Activated naive CD8-positive, alpha-beta T cell (primary cell): ENCODE measurements around the gene FAM184B.

Experiments used
- H3K27ac Mint-ChIP-seq: one replicate; pipeline ENCODE4 v1.8.0; 2021; ENCODE audit warnings: mixed read lengths
- H3K27me3 Mint-ChIP-seq: one replicate; pipeline ENCODE4 v1.8.0; 2021; ENCODE audit warnings: mixed read lengths
- H3K36me3 Mint-ChIP-seq: one replicate; pipeline ENCODE4 v1.8.0; 2021; ENCODE audit warnings: mixed read lengths
- H3K4me1 Mint-ChIP-seq: one replicate; pipeline ENCODE4 v1.8.0; 2021; ENCODE audit warnings: low read depth, mixed read lengths
- H3K4me3 Mint-ChIP-seq: one replicate; pipeline ENCODE4 v1.8.0; 2021; ENCODE audit warnings: mild to moderate bottlenecking, mixed read lengths
- H3K9me3 Mint-ChIP-seq: one replicate; pipeline ENCODE4 v1.8.0; 2021; ENCODE audit warnings: low read depth, mixed read lengths

Gene FAM184B

DNA sequence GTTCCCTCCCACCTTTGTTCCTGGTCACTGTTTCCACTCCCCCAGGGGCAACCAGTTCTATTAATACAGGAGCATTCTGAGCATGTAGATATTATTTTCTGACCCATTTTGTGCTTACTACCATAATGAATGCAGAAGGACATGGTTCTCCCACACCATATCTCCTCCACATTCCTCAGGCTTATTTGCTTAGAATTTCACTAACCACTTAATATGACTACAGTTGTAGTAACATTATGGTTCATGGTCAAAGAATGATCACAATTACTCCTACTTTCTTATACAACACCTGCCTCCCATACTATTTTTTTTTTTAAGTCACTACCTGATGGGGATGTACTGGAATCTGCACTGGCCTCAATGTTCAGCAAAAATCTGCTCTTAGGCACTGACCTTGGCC is 7.5 kb upstream of the FAM184B start:
- no peak overlapping the region for H3K27ac Mint-ChIP-seq
- H3K9me3 Mint-ChIP-seq, result no peaks in the 10 kb centered on the region
- H3K36me3 Mint-ChIP-seq, result peaks cover 15% of the 10 kb centered on the region
- no peak overlapping the region for H3K4me3 Mint-ChIP-seq
- no peaks in the 10 kb centered on the region for H3K27me3 Mint-ChIP-seq
- H3K4me1 Mint-ChIP-seq, result peaks cover 19% of the 10 kb centered on the region

DNA sequence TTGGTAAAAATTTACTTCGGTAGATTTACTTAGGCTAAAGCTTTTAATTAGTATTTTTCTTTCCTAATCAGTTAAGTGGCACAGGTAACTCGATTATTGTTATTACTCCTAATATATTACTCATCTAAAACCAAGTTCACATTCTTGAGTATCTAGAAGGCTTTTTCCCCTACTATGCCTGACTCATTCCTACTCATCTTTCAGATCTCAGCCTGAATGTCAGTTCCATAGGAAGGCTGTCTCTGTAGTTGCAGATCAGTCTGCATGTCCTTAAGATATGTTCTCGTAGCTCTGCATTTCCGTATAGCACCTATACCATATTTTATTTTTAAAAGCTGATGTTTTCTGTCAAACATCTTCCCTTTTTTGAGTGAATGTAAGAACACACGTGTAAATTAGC is 5.9 kb upstream of the FAM184B start:
- H3K4me1 Mint-ChIP-seq, result peaks cover 20% of the 10 kb centered on the region
- no peaks in the 10 kb centered on the region for H3K27me3 Mint-ChIP-seq
- H3K4me3 Mint-ChIP-seq, result no peak overlapping the region
- no peak overlapping the region for H3K27ac Mint-ChIP-seq
- peaks cover 15% of the 10 kb centered on the region for H3K36me3 Mint-ChIP-seq
- no peaks in the 10 kb centered on the region for H3K9me3 Mint-ChIP-seq

DNA sequence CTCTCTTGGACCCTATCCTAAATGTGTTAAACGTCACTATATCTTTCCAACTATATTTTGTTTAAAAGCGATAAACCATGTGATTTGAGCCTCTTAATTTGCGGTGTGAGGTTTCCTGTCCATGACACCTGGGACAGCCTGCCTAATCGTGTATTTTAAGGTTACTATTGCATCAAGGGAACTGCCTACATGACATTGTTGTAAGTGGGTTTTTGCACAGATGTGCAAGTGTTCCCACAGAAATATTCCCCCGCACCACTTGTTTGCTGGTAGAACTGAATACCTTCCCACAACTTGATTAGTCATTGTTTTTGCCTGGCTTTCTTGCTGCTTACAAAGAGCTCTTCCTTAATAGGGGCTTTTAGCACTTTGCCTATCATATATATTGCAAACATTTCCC is 5.1 kb upstream of the FAM184B start:
- Mint-ChIP-seq H3K9me3 (no peaks in the 10 kb centered on the region), H3K4me1 (peaks cover 28% of the 10 kb centered on the region), H3K4me3 (no peak overlapping the region), H3K27ac (no peak overlapping the region), H3K36me3 (peaks cover 11% of the 10 kb centered on the region), H3K27me3 (peaks cover 6% of the 10 kb centered on the region)

DNA sequence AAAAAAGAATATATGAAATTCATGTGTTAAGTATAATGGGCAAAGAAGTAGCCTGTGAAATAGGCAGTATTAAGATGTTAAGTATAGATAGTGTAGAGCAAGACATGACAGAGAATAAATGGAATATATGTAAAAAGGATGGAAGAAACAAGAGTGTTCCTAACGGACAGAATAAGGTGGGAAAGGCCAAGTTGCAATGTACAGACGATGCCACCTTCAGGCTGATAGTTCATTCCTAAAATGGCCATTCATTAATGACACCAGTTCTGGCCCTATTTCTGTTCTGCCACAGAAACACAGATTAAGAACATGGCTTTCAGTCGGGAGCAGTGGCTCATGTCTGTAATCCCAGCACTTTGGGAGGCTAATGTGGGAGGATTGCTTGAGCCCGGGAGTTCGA is 4.4 kb upstream of the FAM184B start:
- no peak overlapping the region for H3K27ac Mint-ChIP-seq
- H3K36me3 Mint-ChIP-seq, result peaks cover 10% of the 10 kb centered on the region
- no peaks in the 10 kb centered on the region for H3K9me3 Mint-ChIP-seq
- H3K27me3 Mint-ChIP-seq, result peaks cover 6% of the 10 kb centered on the region
- peaks cover 30% of the 10 kb centered on the region for H3K4me1 Mint-ChIP-seq
- H3K4me3 Mint-ChIP-seq, result no peak overlapping the region

DNA sequence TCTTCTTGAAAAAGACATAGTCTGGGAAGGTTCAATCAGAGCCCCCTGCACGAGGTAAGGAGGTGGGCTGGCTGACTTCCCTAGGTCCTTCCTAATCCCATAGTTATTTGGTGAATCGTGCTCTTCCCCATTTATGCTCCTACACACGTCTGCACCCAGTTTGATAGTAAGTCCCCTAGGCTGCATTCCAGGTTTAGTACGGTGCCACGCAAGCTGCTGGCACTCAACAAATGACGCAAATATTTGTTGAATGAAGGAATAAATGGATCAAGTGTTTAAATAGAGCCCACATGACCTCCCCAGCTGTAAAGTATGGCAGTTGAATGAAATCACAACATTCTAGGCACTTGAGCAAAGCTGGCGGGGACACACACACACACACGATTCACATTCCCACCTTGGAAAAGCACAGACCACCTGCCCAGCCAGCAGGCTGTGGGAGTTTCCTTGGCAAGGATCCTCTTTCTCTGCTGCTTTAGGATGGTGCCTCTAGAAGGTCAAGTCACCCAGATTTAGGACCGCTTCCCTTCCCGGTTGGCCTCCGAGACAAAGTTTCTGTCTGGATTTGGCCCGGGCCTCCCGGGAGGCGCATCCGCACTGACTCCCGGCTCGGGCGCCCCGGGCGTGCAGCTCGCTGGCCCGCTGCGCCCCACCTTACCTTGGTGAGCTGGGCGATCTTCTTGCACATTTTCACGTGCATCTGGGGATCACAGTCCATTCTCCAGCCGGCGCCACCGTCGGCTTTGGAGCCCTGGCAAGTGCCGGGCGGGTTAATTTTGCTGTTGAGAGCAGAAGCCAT is 721 bp downstream of the FAM184B start:
- peak overlapping the region; percentile 49 for H3K4me3 Mint-ChIP-seq
- H3K27me3 Mint-ChIP-seq, result peaks cover 26% of the 10 kb centered on the region
- H3K9me3 Mint-ChIP-seq, result no peaks in the 10 kb centered on the region
- peaks cover 20% of the 10 kb centered on the region for H3K4me1 Mint-ChIP-seq
- peaks cover 2% of the 10 kb centered on the region for H3K36me3 Mint-ChIP-seq
- H3K27ac Mint-ChIP-seq, result no peak overlapping the region

DNA sequence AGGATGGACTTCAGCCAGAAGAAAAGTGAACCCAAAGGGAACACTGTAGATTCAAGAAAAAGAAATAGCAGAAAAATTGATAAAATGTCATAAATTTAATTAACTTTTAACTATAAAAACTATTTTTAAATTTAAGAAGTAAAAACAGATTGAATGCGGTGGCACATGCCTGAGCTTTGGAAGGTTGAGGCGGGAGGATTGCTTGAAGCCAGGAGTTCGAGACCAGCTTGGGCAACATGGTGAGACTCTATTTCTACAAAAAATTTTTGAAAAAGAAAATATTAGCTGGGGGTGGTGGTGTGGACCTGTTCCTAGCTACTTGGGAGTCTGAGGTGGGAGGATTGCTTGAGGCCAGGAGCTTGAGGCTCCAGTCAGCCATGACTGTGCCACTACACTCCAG is 3.0 kb downstream of the FAM184B start:
- Mint-ChIP-seq H3K27ac (no peak overlapping the region), H3K4me1 (peaks cover 20% of the 10 kb centered on the region), H3K36me3 (peaks cover 2% of the 10 kb centered on the region), H3K4me3 (no peak overlapping the region), H3K27me3 (peaks cover 26% of the 10 kb centered on the region), H3K9me3 (no peaks in the 10 kb centered on the region)

DNA sequence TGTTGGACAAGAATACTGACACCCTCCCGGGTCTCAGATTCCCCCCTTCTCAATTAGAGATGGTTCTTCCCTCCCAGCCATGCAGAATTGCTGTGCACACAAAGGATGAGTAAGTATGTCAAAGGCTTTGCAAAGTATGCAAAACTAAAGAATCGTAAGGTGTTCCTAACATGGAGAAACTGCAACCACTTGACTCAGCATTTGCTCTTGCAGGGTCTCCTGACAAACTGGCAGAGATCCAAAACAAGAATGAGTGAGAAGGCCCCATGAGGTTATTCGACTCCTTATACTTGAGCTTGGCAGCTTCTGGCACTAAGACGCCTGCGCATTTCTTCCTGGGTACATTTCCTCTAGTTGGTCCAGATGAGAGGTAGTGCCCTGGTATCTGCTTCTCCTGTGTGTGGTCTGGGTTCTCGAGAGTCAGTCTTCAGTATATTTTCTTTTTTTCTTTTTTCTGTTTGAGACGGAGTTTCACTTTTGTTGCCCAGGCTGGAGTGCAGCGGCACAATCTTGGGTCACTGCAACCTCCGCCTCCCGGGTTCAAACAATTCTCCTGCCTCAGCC is 8.2 kb downstream of the FAM184B start:
- Mint-ChIP-seq H3K27me3 (peaks cover 5% of the 10 kb centered on the region), H3K36me3 (no peaks in the 10 kb centered on the region), H3K4me1 (no peaks in the 10 kb centered on the region), H3K9me3 (no peaks in the 10 kb centered on the region), H3K4me3 (no peak overlapping the region), H3K27ac (no peak overlapping the region)

DNA sequence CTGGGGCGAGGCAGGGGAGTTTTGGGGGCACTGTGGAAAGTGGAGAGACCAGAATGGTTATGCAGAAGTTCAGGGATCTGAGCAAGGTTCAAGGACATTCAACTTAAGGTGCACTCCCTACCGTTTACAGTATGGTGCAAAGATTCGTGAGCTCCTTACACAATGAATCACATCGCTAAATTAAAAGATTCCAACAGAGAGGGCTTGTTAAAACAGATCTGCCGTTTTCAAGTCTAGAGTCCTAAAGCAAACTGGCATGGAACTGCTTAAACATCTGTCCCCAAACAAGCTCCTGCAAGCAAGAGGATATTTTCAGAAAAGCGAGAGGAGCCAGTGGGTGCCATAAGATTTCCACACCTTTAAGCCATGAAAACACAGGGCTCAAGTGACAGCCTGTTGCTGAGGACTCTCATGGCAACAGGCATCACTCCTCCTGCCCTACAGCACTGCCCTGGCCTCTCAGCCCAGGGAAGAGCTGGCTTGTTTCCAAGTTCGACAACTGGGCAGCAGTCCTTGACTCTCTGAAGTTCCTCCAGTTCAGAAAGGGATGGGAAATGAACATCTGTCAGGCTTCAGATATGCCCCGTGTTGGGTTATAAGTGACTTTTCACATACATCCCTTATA is 10.0 kb downstream of the FAM184B start:
- H3K4me1 Mint-ChIP-seq, result no peaks in the 10 kb centered on the region
- H3K36me3 Mint-ChIP-seq, result no peaks in the 10 kb centered on the region
- H3K27me3 Mint-ChIP-seq, result no peaks in the 10 kb centered on the region
- no peak overlapping the region for H3K27ac Mint-ChIP-seq
- no peaks in the 10 kb centered on the region for H3K9me3 Mint-ChIP-seq
- no peak overlapping the region for H3K4me3 Mint-ChIP-seq

DNA sequence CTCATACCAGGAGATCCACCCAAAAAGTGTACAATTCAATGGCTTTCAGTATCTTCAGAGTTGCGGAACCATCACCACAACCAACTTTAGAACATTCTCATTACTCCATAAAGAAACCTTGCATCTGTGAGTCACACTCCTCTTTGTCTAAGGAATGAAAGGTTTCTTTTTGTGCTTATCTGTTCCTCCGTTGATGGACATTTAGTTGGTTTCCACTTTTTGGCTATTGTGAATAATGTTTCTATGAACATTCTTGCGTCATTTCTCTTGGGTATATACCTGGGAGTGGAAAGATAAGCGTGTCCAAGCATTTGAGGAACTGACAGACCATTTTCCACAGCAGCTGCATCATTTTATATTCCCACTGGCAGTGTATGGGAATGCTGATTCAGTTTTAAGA is 10.6 kb downstream of the FAM184B start:
- Mint-ChIP-seq H3K9me3 (no peaks in the 10 kb centered on the region), H3K27ac (no peak overlapping the region), H3K36me3 (no peaks in the 10 kb centered on the region), H3K4me3 (no peak overlapping the region), H3K4me1 (peaks cover under 1% of the 10 kb centered on the region), H3K27me3 (no peaks in the 10 kb centered on the region)

DNA sequence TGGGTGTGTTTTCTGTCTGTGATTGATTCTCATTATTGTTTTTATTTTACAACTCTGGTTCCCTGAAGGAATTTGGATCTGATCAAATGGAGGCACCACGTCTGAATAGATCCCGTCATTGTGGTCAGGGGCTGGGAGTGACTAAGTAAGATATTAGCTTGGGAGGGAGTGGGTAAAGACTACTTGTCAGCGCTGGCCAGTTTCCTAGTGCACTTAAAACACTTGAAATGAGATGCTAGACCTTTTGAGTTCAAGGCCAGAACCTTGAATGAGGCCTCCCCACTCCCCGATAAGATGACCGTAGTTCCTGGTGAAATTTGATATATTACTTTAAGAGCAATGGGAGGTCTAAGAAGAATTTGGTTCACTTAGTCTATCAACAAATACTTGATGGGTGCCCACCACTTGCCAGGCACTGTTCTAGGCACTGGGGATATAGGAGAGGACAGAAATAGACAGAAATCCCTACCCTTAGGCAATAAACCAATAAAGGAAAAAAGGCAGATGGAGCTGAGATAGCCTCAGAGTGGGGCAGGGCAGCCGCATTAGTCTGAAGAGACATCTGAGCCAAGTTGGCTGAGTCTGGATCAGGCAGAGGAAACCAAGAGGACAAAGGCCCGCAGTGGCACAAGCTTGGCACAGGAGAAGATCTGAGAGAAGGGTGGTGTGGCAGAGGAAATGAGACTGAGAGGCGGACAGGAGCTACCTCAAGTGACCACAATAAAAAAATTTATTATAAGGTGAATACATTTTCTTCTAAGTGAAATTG is 11.8 kb downstream of the FAM184B start:
- H3K9me3 Mint-ChIP-seq, result no peaks in the 10 kb centered on the region
- H3K4me1 Mint-ChIP-seq, result peaks cover 4% of the 10 kb centered on the region
- no peak overlapping the region for H3K27ac Mint-ChIP-seq
- H3K4me3 Mint-ChIP-seq, result no peak overlapping the region
- no peaks in the 10 kb centered on the region for H3K36me3 Mint-ChIP-seq
- no peaks in the 10 kb centered on the region for H3K27me3 Mint-ChIP-seq

DNA sequence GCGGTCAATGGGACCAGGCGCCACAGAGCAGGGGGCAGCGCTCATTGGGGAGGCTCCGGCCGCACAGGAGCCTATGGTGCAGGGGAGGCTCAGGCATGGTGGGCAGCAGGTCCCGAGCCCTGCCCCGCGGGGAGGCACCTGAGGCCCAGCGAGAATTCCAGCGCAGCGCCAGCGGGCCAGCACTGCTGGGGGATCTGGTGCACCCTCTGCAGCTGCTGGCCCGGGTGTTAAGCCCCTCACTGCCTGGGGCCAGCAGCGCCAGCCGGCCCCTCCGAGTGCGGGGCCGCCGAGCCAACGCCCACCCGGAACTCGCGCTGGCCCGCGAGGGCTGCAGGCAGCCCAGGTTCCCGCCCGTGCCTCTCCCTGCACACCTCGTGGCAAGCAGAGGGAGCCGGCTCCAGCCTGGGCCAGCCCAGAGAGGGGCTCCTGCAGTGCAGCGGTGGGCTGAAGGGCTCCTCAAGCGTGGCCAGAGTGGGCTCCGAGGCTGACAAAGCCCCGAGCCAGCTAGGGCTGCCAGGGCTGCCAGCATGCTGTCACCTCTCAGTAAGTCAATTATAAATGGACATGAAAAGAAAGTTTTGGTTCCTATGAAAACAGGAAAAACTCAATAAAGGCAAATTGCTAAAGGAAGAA is 14.5 kb downstream of the FAM184B start:
- H3K27me3 Mint-ChIP-seq, result no peaks in the 10 kb centered on the region
- H3K36me3 Mint-ChIP-seq, result no peaks in the 10 kb centered on the region
- H3K27ac Mint-ChIP-seq, result no peak overlapping the region
- H3K9me3 Mint-ChIP-seq, result no peaks in the 10 kb centered on the region
- H3K4me1 Mint-ChIP-seq, result peaks cover 4% of the 10 kb centered on the region
- no peak overlapping the region for H3K4me3 Mint-ChIP-seq

DNA sequence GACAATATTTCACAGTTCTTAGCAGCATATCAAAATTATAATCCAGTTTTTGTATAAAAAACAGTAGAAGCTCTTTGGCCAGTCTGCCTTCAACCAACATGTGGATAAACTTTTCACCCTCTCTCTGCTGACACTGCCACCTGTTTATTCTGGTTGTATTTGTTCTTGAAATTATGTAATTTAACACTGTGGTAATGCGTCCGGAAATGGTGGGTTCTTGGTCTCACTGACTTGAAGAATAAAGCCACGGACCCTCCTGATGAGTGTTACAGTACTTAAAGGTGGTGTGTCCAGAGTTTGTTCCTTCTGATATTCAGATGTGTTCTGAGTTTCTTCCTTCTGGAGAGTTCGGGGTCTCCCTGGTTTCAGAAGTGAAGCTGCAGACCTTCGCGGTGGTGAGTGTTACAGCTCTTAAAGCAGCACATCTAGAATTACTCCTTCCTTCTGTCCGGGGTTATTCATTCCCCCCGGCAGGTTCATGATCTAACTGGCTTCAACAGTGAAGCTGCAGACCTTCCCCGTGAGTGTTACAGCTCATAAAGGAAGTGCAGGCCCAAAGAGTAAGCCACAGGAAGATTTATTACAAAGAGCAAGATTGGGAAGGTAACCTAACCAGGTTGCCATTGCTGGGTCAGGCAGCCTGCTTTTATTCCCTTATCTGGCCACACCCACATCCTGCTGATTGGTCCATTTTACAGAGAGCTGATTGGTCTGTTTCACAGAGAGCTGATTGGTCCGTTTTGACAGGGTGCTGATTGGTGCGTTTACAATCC is 15.7 kb downstream of the FAM184B start:
- Mint-ChIP-seq H3K27ac (no peak overlapping the region), H3K27me3 (no peaks in the 10 kb centered on the region), H3K4me1 (peaks cover 4% of the 10 kb centered on the region), H3K4me3 (no peak overlapping the region), H3K36me3 (no peaks in the 10 kb centered on the region), H3K9me3 (no peaks in the 10 kb centered on the region)

DNA sequence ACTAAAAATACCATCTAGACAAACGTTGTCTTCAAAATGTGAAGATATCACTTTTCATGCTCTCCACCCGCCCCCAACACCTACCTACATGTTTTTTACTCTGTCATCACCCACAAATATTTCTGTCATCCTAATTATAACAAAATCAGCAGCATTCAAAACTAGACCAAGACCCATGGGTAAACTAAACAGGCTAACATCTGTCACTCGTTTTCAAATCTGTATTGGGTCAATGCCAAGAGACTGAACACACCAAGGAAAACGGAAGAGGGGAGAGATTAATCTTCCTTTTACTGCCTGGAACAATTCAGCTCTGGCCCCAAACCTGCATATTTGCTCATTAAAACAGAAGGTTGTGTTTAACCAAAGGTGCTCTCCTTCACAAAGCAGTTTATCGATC is 17.5 kb downstream of the FAM184B start:
- Mint-ChIP-seq H3K9me3 (no peaks in the 10 kb centered on the region), H3K27ac (no peak overlapping the region), H3K36me3 (no peaks in the 10 kb centered on the region), H3K4me3 (no peak overlapping the region), H3K4me1 (peaks cover 4% of the 10 kb centered on the region), H3K27me3 (no peaks in the 10 kb centered on the region)

DNA sequence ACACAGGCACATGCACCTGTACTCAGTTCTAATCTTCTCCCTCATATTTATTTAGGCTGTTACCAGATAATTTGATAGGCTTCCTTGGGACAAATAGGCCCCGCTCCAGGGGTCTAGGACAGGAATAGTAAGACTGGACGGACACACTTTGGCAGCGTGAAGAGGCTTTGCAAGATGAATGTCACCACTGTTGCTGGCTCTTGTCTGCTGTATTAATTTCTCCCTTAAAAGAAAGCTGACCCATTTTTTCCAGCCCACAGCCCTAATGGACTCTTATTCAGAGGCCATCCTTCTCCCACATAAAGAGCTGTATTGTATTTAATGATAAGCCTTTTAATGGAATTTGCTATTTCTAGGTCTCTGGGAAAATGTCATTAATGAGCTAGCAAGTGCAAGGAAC is 18.0 kb downstream of the FAM184B start:
- Mint-ChIP-seq H3K36me3 (no peaks in the 10 kb centered on the region), H3K9me3 (no peaks in the 10 kb centered on the region), H3K27ac (no peak overlapping the region), H3K4me3 (no peak overlapping the region), H3K27me3 (no peaks in the 10 kb centered on the region), H3K4me1 (peaks cover 4% of the 10 kb centered on the region)
